Heart right ventricle (tissue), 16 donors: ENCODE results near the gene ATCAY. TPM values are rescaled to one million over a fixed set of nuclear protein-coding genes. Genes with fewer than 3 reads are reported as not detected.
"Not testable (repeated sequence)": the region's sequence is repeated elsewhere in the genome, so short reads cannot be mapped to it uniquely, and the experiment has no call there.

Experiments
- ATAC-seq, 8 donors: fragments of 200-7000 bp; cut with Tn5 transposase; one replicate each; pipeline ENCODE4 v1.9.1; 2020; ENCODE audit warnings: mild to moderate bottlenecking in 8 of 8, moderate library complexity in 8 of 8, moderate number of reproducible peaks in 1 of 8
- DNase-seq, 2 donors: peaks; one replicate each; pipeline ENCODE4 v3.0.0-alpha.2; 2020
- H3K27ac ChIP-seq, 10 donors: fragments of 200-600 bp; sonication (generic) in 2 of 10; one replicate each; pipeline versions ENCODE4 v1.5.0 to v1.8.0; 2020 to 2022; ENCODE audit warnings: mild to moderate bottlenecking in 3 of 10
- H3K27me3 ChIP-seq, 7 donors: fragments of 200-600 bp; one replicate each; pipeline ENCODE4 v1.8.0; 2021 to 2022; ENCODE audit warnings: mild to moderate bottlenecking in 2 of 7
- H3K36me3 ChIP-seq, 9 donors: fragments of 200-600 bp; sonication (generic) in 1 of 9; one replicate each; pipeline versions ENCODE4 v1.5.0 to v1.8.0; 2020 to 2022; ENCODE audit warnings: mild to moderate bottlenecking in 2 of 9
- H3K4me1 ChIP-seq, 9 donors: fragments of 200-600 bp; sonication (generic) in 1 of 9; one replicate each; pipeline versions ENCODE4 v1.5.0 to v1.8.0; 2020 to 2022; ENCODE audit warnings: mild to moderate bottlenecking in 4 of 9
- H3K4me3 ChIP-seq, 10 donors: fragments of 200-600 bp; sonication (generic) in 2 of 10; one replicate each; pipeline versions ENCODE4 v1.5.0 to v1.8.0; 2020 to 2022; ENCODE audit warnings: mild to moderate bottlenecking in 7 of 10, moderate library complexity in 2 of 10
- H3K9me3 ChIP-seq, 11 donors: fragments of 200-600 bp in 10 of 11; sonication (generic) in 2 of 11; one replicate each; pipeline versions ENCODE4 v1.5.0 to v1.8.0; 2013 to 2022; ENCODE audit warnings: mild to moderate bottlenecking in 2 of 11, control low read depth in 1 of 11, moderate library complexity in 1 of 11
- CTCF ChIP-seq, 9 donors: fragments of 200-600 bp; sonication (generic) in 2 of 9; IDR thresholded peaks; one replicate each; pipeline versions ENCODE4 v1.5.0 to v1.8.0; 2021 to 2022; ENCODE audit warnings: antibody characterized with exemption in 9 of 9, mild to moderate bottlenecking in 5 of 9, moderate library complexity in 1 of 9
- WGBS, 2 donors: extraction: QIAGEN DNeasy Blood & Tissue Kit; methylation state at CpG; one replicate each; pipeline ENCODE4 v1.1.7; 2013; ENCODE audit warnings: inconsistent platforms in 1 of 2; 5-methylcytosine and 5-hydroxymethylcytosine counted together
- intact Hi-C, 10 donors: fragments of 100-400 bp; cut with DNase I; formaldehyde crosslinking; loops; one replicate each; pipeline versions ENCODE4 v1.11.1 to v1.14.2; 2022
- polyA plus RNA-seq, 2 donors: library from polyadenylated mRNA; stranded (reverse); fragments of 200-250 nt; gene quantifications; one replicate each; pipeline ENCODE4 v1.2.3, GENCODE V29; 2013
- total RNA-seq, 10 donors: library from RNA; stranded (reverse); fragmentation: NEBNext Ultra II Directional in 3 of 10; extraction: Animal tissue kit (Norgen Biotek cat#: 25700) in 3 of 10; gene quantifications; one replicate each; pipeline versions ENCODE4 v1.2.1 to v1.2.4, GENCODE V29; 2021 to 2023
- donor health status: Arrhythmogenic right ventricular cardiomyopathy.
- donor health status: ischemic (EF 13 %, LVEDD 7.1; RV severe dilation, severe dysfunction).
- donor health status: healthy with polysubstance abuse.
- donor health status: DM: no; HTN: yes; CAD: no.
- donor health status: DM: no; HTN: no; CAD: no.
- donor health status: ischemic (EF 25% LVEDD 6.9; RV normal size, moderate dysfunction).
- donor health status: ischemic (EF 25% LVEDD 5.7; RV mildly dilated, moderate dysfunction).
- donor health status: healthy.
- donor health status: DM: yes; HTN: yes; CAD: no.
- donor health status: Ischemic cardiomyopathy.
- donor health status: ischemic (EF 35%, LVEDD 5.7; RV mildly dilated, moderate dysfunction).
- donor health status: nonischemic (EF 11% LVEDD 7.7; RV severe dilation, severe dysfunction).
- donor health status: DM: yes; HTN: yes; CAD: no.
- donor health status: PGD.
- donor health status: ischemic (EF 29% LVEDD 5.4; RV normal size, mild dysfunction).
- donor health status: nonischemic (EF 23%, LVEDD 6.1; RV moderate dilation, normal function).

The ATCAY gene
- total and polyA plus RNA-seq, 12 donors: not detected

GRCh38 chr19:3923912-3924311 lies 43.4 kb downstream of the ATCAY start:
- H3K27ac ChIP-seq: no peak overlapping the region
- WGBS, 2 donors: 70 to 80% methylated on average over 1 of the region's 1 CpG
- intact Hi-C loops: no loop called here
- ATAC-seq (no peak), DNase-seq (no peak)
- TF ChIP-seq CTCF (IDR thresholded peaks at IDR 0.05): no peak
- peaks cover 0 to 34% (median 10%) of the 10 kb centered on the region in 11 donors for H3K9me3 ChIP-seq
- no peak overlapping the region for H3K4me3 ChIP-seq
- H3K27me3 ChIP-seq: no peaks in the 10 kb centered on the region
- no peaks in the 10 kb centered on the region for H3K4me1 ChIP-seq
- H3K36me3 ChIP-seq: no peaks in the 10 kb centered on the region

GRCh38 chr19:3931041-3931440 lies 50.6 kb downstream of the ATCAY start:
- Histone ChIP-seq H3K36me3 (no peaks in the 10 kb centered on the region), H3K27ac (peak overlapping the region; percentile 13 to 97 (median 83)), H3K9me3 (no peaks in the 10 kb centered on the region), H3K4me1 (peaks cover 0 to 19% (median 5%) of the 10 kb centered on the region in 9 donors), H3K27me3 (peaks cover 0 to 35% (median 13%) of the 10 kb centered on the region in 7 donors), H3K4me3 (no peak overlapping the region)
- TF ChIP-seq CTCF (IDR thresholded peaks at IDR 0.05): peak in 2 of 9 donors; percentile 9 to 10
- DNase-seq (peak; percentile 73 to 75), ATAC-seq (peak; percentile 46 to 81 (median 74))
- intact Hi-C loops: no loop called here
- WGBS, 2 donors: 39 to 47% methylated on average over 8 of the region's 8 CpGs

- ATAC-seq (peak; percentile 56 to 82 (median 72)), DNase-seq (peak; percentile 49 to 54)
- Histone ChIP-seq H3K27me3 (peaks cover 0 to 35% (median 13%) of the 10 kb centered on the region in 7 donors), H3K4me1 (peaks cover 0 to 26% (median 5%) of the 10 kb centered on the region in 9 donors), H3K4me3 (peak within 1 kb of the TSS; percentile 37 to 64 (median 50)), H3K27ac (peak within 1 kb of the TSS; percentile 75 to 97 (median 83)), H3K9me3 (no peaks in the 10 kb centered on the region), H3K36me3 (peaks cover 0 to 5% (median 0%) of the 10 kb centered on the region in 9 donors)
- no peak for TF ChIP-seq CTCF (IDR thresholded peaks at IDR 0.05)
- 1 to 3% methylated on average over 50 to 51 of the region's 51 CpGs for WGBS, 2 donors
- intact Hi-C loops: no loop called here
Observed at GRCh38 chr19:3932931-3933810, 52.7 kb downstream of the ATCAY start, which contains the start of gene NMRK2. Gene NMRK2, plus strand, starts transcription at chr19:3933069. Its CDS starts 603 bp downstream, at chr19:3933672.

GRCh38 chr19:3936506-3937442 lies 56.3 kb downstream of the ATCAY start:
- intact Hi-C loops: no loop called here
- Histone ChIP-seq H3K27ac (peak overlapping the region in 3 of 10 donors; percentile 3 to 44 (median 5)), H3K4me3 (peak overlapping the region in 1 of 10 donors; percentile 60), H3K4me1 (peaks cover 0 to 17% (median 3%) of the 10 kb centered on the region in 9 donors), H3K36me3 (peaks cover 0 to 22% (median 0%) of the 10 kb centered on the region in 9 donors), H3K27me3 (peaks cover 0 to 35% (median 13%) of the 10 kb centered on the region in 7 donors), H3K9me3 (no peaks in the 10 kb centered on the region)
- ATAC-seq: peak in 1 of 8 donors; percentile 1
- DNase-seq: no peak
- TF ChIP-seq CTCF (IDR thresholded peaks at IDR 0.05): no peak
- 82% methylated on average over 25 to 27 of the region's 29 CpGs for WGBS, 2 donors

- H3K36me3 ChIP-seq: peaks cover 0 to 30% (median 0%) of the 10 kb centered on the region in 9 donors
- H3K27ac ChIP-seq, H3K9me3 ChIP-seq, intact Hi-C loops, DNase-seq, ATAC-seq, H3K4me3 ChIP-seq: not testable (repeated sequence)
- H3K4me1 ChIP-seq: peaks cover 0 to 15% (median 3%) of the 10 kb centered on the region in 9 donors
- H3K27me3 ChIP-seq: peaks cover 0 to 19% (median 7%) of the 10 kb centered on the region in 7 donors
- WGBS, 2 donors: 88 to 92% methylated on average over 22 of the region's 22 CpGs
Observed at GRCh38 chr19:3938300-3938950, 57.9 kb downstream of the ATCAY start.
